HepG2 (cell line): ENCODE results near the gene ELOVL2. TPM values are rescaled to one million over a fixed set of nuclear protein-coding genes. Genes with fewer than 3 reads are reported as not detected.

ENCODE experiments used
- ATAC-seq: fragments of 200-7000 bp; cut with Tn5 transposase; 3 replicates; pipeline ENCODE4 v1.9.1; 2020; ENCODE audit warnings: mild to moderate bottlenecking, moderate library complexity
- BruUV-seq: library from RNA; stranded (reverse); fragments of 400-500 nt; replicated peaks from 2 replicates; lab custom pipeline; 2021; lab: Mats Ljungman, UMichigan
- CTCF ChIA-PET: fragments of 300-600 bp; formaldehyde crosslinking; extraction: SDS; loops from one replicate; lab custom pipeline; 2021; ENCODE audit warnings: low total read pairs, inconsistent platforms, low intra/inter-chr PET ratio; lab: Yijun Ruan, JAX
- POLR2A ChIA-PET: fragments of 350-600 bp; sonication (Branson Sonifier 250); formaldehyde crosslinking; loops from one replicate; lab custom pipeline; 2020; ENCODE audit warnings: antibody characterized with exemption, inconsistent platforms; lab: Yijun Ruan, JAX
- DNase-seq: peaks from one replicate; pipeline ENCODE4 v3.0.0-alpha.2; 2015; ENCODE audit warnings: low spot score
- FAIRE-seq: peaks from 3 replicates; lab custom pipeline; 2011; peaks lifted over from hg19 to GRCh38; lab: Jason Lieb, UNC
- H2AFZ ChIP-seq: one replicate; pipeline ENCODE4 v1.6.1; 2011; ENCODE audit warnings: low read length, inconsistent platforms
- H3K27ac ChIP-seq: fragments of 300-600 bp; 3 replicates; pipeline ENCODE4 v1.8.0; 2011; ENCODE audit warnings: mixed run types, mild to moderate bottlenecking, mixed read lengths, low read length, inconsistent platforms; ENCODE audit not compliant: insufficient read depth; ENCODE audit errors: extremely low read length
- H3K27me3 ChIP-seq, 2 experiments: fragments of 200-600 bp in 1 of 2; 2 replicates in 1 of 2; 3 replicates in 1 of 2; pipeline versions ENCODE4 v1.6.0 to v1.8.0; 2011; ENCODE audit warnings: low read length in 2 of 2, mild to moderate bottlenecking in 2 of 2, moderate library complexity in 2 of 2, inconsistent platforms in 1 of 2; ENCODE audit not compliant: insufficient read depth in 2 of 2, control insufficient read depth in 1 of 2
- H3K36me3 ChIP-seq, 2 experiments: fragments of 200-600 bp in 1 of 2; replicated peaks in 1 of 2; 2 replicates in 1 of 2; 3 replicates in 1 of 2; pipeline versions ENCODE4 v1.5.1 to v1.8.0; 2011; ENCODE audit warnings: low read length in 2 of 2, inconsistent platforms in 1 of 2; ENCODE audit not compliant: insufficient read depth in 2 of 2, control insufficient read depth in 1 of 2
- H3K4me1 ChIP-seq: 2 replicates; pipeline ENCODE4 v1.5.1; 2012; ENCODE audit warnings: low read length, inconsistent platforms; ENCODE audit not compliant: insufficient read depth
- H3K4me2 ChIP-seq: 2 replicates; pipeline ENCODE4 v1.6.0; 2011; ENCODE audit warnings: low read depth, low read length, inconsistent platforms
- H3K4me3 ChIP-seq, 3 experiments: fragments of 200-600 bp in 1 of 3; sonication (generic), shearing (Covaris generic) in 1 of 3; replicated peaks in 1 of 3; 2 replicates each; pipeline ENCODE4 v1.5.1; 2011 to 2016; ENCODE audit warnings: low read length in 3 of 3, inconsistent platforms in 2 of 3, low read depth in 2 of 3, mild to moderate bottlenecking in 2 of 3, control low read depth in 1 of 3, mixed read lengths in 1 of 3; ENCODE audit not compliant: insufficient read depth in 1 of 3
- H3K79me2 ChIP-seq: one replicate; pipeline ENCODE4 v1.6.1; 2011; ENCODE audit warnings: low read length, inconsistent platforms; ENCODE audit not compliant: insufficient read depth
- H3K9ac ChIP-seq: 2 replicates; pipeline ENCODE4 v1.6.0; 2011; ENCODE audit warnings: mild to moderate bottlenecking, low read depth, low read length, inconsistent platforms; ENCODE audit not compliant: insufficient read depth
- H3K9me3 ChIP-seq: 2 replicates; pipeline ENCODE4 v1.5.1; 2012; ENCODE audit warnings: mild to moderate bottlenecking, low read length
- H4K20me1 ChIP-seq: 2 replicates; pipeline ENCODE4 v1.6.0; 2011; ENCODE audit warnings: inconsistent platforms, mild to moderate bottlenecking, low read length, moderate library complexity; ENCODE audit not compliant: insufficient read depth
- BRCA1 ChIP-seq: sonication (generic); formaldehyde crosslinking; IDR thresholded peaks from 2 replicates; pipeline ENCODE4 v1.4.0; 2020; ENCODE audit warnings: missing genetic modification reagents
- ELF3 ChIP-seq: IDR thresholded peaks from 2 replicates; pipeline ENCODE4 v1.6.1; 2016; ENCODE audit warnings: missing genetic modification reagents, missing compliant biosample characterization
- FOSL2 ChIP-seq: sonication (generic); formaldehyde crosslinking; IDR thresholded peaks from 2 replicates; pipeline ENCODE4 v1.4.0; 2020; ENCODE audit warnings: missing genetic modification reagents
- GATAD2A ChIP-seq: IDR thresholded peaks from 2 replicates; pipeline ENCODE4 v1.6.1; 2016
- JUND ChIP-seq: sonication (generic); formaldehyde crosslinking; IDR thresholded peaks from 2 replicates; pipeline ENCODE4 v1.8.0; 2022; ENCODE audit warnings: mild to moderate bottlenecking, missing genetic modification reagents
- KLF12 ChIP-seq: sonication (generic); formaldehyde crosslinking; IDR thresholded peaks from 2 replicates; pipeline ENCODE4 v1.4.0; 2020; ENCODE audit warnings: missing genetic modification reagents, borderline replicate concordance
- KLF6 ChIP-seq: IDR thresholded peaks from 2 replicates; pipeline ENCODE4 v1.8.0; 2016; ENCODE audit warnings: missing biosample characterization, missing genetic modification reagents
- RELA ChIP-seq: sonication (generic); formaldehyde crosslinking; IDR thresholded peaks from 2 replicates; pipeline ENCODE4 v1.4.0; 2020; ENCODE audit warnings: missing genetic modification reagents
- TBX2 ChIP-seq: sonication (generic); formaldehyde crosslinking; IDR thresholded peaks from 2 replicates; pipeline ENCODE4 v1.5.0; 2020; ENCODE audit warnings: missing genetic modification reagents, mild to moderate bottlenecking, borderline replicate concordance
- WGBS: methylation state at CpG from one replicate; pipeline ENCODE4 v1.1.6; 2017; ENCODE audit warnings: low lambda C conversion rate; 5-methylcytosine and 5-hydroxymethylcytosine counted together
- in situ Hi-C: cut with HindIII; loops from 2 replicates; pipeline ENCODE4 v1.10.0; 2017; ENCODE audit warnings: low pct_unique_long_range_greater_than_20kb; ENCODE audit not compliant: extremely low pct_ligation_motif_present
- intact Hi-C: fragments of 100-400 bp; cut with micrococcal nuclease; formaldehyde crosslinking; loops from one replicate; pipeline ENCODE4 v1.10.0; 2022; ENCODE audit not compliant: unreplicated experiment
- polyA plus RNA-seq, 8 experiments: library from polyadenylated mRNA; depleted of rRNA in 3 of 8; stranded (reverse) in 7 of 8; unstranded in 1 of 8; fragments of >200 nt; fragmentation: Illumina TruSeq in 4 of 8; extraction: Trizol in 4 of 8; gene quantifications; 2 replicates each; pipeline versions ENCODE4 v1.2.1 to v1.2.3, GENCODE V29; 2011 to 2016; ENCODE audit warnings: low read depth in 4 of 8, missing spikeins in 1 of 8, mixed read lengths in 1 of 8; ENCODE audit not compliant: insufficient read depth in 1 of 8
- total RNA-seq, 5 experiments: library from RNA; depleted of rRNA; stranded (reverse); fragments of >200 nt; fragmentation: Illumina TruSeq; extraction: Trizol; gene quantifications; 2 replicates each; pipeline ENCODE4 v1.2.3, GENCODE V29; 2016; ENCODE audit warnings: low read depth in 1 of 5
- TF ChIP-seq, protein P1 (sequence below): sonication (generic); formaldehyde crosslinking; IDR thresholded peaks from 2 replicates; pipeline ENCODE4 v1.4.0; 2020; ENCODE audit warnings: low read depth, missing genetic modification reagents
- TF ChIP-seq, protein P2 (sequence below), 2 experiments: sonication (generic) in 1 of 2; formaldehyde crosslinking in 1 of 2; IDR thresholded peaks; 2 replicates each; pipeline versions ENCODE4 v1.6.1 to v1.9.0; 2014 to 2022; ENCODE audit warnings: antibody characterized with exemption in 1 of 2, borderline replicate concordance in 1 of 2, inconsistent platforms in 1 of 2, low read depth in 1 of 2, missing genetic modification reagents in 1 of 2

The ELOVL2 gene
- total and polyA plus RNA-seq, 2 of the 13 experiments (the other 11 are each of a cell fraction or from before 2014, with no cell fraction given), result 43.6 to 65.4 TPM

DNA sequence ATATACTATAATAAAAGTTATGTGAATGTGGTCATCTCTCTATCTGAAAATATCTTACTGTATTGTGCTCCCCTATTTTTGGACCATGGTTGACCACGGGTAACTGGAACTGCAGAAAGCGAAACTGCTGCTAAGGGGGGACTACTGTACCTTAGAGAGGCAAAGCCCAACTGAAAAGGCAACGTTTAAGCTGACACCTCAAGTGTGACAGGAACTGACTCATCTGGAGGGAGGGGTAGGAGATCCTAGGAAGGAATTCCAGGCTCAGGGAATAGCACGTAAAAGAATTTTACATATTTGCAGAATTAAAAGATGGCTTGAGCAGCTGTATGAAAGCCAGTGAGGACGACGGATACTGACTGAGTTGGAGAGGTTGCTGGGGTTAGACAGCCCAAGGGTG, 34.8 kb downstream of the ELOVL2 start (continued):
- TF ChIP-seq TBX2 (CRISPR knock-in tag) (peak; percentile 72), GATAD2A (CRISPR knock-in tag) (0 out of 2 replicates have a peak, but pooled peaks have one; percentile 17), JUND (CRISPR knock-in tag) (0 out of 2 replicates have a peak, but pooled peaks have one; percentile 18), FOSL2 (CRISPR knock-in tag) (peak; percentile 93), ELF3 (CRISPR knock-in tag) (0 out of 2 replicates have a peak, but pooled peaks have one; percentile 11)
- TF ChIP-seq, protein P1, sequence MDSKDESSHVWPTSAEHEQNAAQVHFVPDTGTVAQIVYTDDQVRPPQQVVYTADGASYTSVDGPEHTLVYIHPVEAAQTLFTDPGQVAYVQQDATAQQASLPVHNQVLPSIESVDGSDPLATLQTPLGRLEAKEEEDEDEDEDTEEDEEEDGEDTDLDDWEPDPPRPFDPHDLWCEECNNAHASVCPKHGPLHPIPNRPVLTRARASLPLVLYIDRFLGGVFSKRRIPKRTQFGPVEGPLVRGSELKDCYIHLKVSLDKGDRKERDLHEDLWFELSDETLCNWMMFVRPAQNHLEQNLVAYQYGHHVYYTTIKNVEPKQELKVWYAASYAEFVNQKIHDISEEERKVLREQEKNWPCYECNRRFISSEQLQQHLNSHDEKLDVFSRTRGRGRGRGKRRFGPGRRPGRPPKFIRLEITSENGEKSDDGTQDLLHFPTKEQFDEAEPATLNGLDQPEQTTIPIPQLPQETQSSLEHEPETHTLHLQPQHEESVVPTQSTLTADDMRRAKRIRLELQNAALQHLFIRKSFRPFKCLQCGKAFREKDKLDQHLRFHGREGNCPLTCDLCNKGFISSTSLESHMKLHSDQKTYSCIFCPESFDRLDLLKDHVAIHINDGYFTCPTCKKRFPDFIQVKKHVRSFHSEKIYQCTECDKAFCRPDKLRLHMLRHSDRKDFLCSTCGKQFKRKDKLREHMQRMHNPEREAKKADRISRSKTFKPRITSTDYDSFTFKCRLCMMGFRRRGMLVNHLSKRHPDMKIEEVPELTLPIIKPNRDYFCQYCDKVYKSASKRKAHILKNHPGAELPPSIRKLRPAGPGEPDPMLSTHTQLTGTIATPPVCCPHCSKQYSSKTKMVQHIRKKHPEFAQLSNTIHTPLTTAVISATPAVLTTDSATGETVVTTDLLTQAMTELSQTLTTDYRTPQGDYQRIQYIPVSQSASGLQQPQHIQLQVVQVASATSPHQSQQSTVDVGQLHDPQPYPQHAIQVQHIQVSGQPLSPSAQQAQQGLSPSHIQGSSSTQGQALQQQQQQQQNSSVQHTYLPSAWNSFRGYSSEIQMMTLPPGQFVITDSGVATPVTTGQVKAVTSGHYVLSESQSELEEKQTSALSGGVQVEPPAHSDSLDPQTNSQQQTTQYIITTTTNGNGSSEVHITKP (CRISPR knock-in tag), result peak; percentile 23; the same call in 1 of the 2 replicates

- H3K4me3 ChIP-seq, result peak overlapping the region in 1 of 3 experiments; percentile 37; a peak in 1 of 6 replicates
- TF ChIP-seq BRCA1 (no peak), RELA (CRISPR knock-in tag) (no peak), KLF6 (0 out of 2 replicates have a peak, but pooled peaks have one; percentile 24), KLF12 (0 out of 2 replicates have a peak, but pooled peaks have one; percentile 5)
- TF ChIP-seq, protein P2, sequence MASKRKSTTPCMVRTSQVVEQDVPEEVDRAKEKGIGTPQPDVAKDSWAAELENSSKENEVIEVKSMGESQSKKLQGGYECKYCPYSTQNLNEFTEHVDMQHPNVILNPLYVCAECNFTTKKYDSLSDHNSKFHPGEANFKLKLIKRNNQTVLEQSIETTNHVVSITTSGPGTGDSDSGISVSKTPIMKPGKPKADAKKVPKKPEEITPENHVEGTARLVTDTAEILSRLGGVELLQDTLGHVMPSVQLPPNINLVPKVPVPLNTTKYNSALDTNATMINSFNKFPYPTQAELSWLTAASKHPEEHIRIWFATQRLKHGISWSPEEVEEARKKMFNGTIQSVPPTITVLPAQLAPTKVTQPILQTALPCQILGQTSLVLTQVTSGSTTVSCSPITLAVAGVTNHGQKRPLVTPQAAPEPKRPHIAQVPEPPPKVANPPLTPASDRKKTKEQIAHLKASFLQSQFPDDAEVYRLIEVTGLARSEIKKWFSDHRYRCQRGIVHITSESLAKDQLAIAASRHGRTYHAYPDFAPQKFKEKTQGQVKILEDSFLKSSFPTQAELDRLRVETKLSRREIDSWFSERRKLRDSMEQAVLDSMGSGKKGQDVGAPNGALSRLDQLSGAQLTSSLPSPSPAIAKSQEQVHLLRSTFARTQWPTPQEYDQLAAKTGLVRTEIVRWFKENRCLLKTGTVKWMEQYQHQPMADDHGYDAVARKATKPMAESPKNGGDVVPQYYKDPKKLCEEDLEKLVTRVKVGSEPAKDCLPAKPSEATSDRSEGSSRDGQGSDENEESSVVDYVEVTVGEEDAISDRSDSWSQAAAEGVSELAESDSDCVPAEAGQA (IDR thresholded peaks at IDR 0.05; ENCODE audit: low read depth), result no peak
- TF ChIP-seq, protein P2 (CRISPR knock-in tag; IDR thresholded peaks at IDR 0.05; ENCODE audit: borderline replicate concordance), result 0 out of 2 replicates have a peak, but pooled peaks have one; percentile 41
- TF ChIP-seq, all 625 proteins: peak for 3
- H3K4me1 ChIP-seq, result peaks cover 97% of the 10 kb centered on the region
- ChIA-PET POLR2A (interaction anchor here (0.8 to 2.6 kb wide), 7 partner anchors 9 to 85 kb away, joined by 3 to 20 read pairs (median 9); partner anchors contain the start of genes ELOVL2 and SMIM13), CTCF (interaction anchor here (2.1 kb wide), 1 partner anchor 36 kb away, joined by 7 read pairs; the partner anchor contains the start of gene ELOVL2)
- FAIRE-seq (no peak), DNase-seq (no peak), ATAC-seq (no peak)
- no peaks in the 10 kb centered on the region for H3K9me3 ChIP-seq
- H3K79me2 ChIP-seq, result peaks cover 15% of the 10 kb centered on the region
- in situ Hi-C loops (no loop called here), intact Hi-C loops (no loop called here)
- peak overlapping the region; percentile 67 for H3K27ac ChIP-seq
- no TSS peak for BruUV-seq
- peaks cover 0 to 6% of the 10 kb centered on the region in 2 experiments; a peak in 3 of 5 replicates for H3K36me3 ChIP-seq
- peak overlapping the region; percentile 22; the same call in 1 of the 2 replicates for H3K9ac ChIP-seq
- H4K20me1 ChIP-seq, result no peaks in the 10 kb centered on the region
- no peak overlapping the region for H2AFZ ChIP-seq
- no peaks in the 10 kb centered on the region for H3K27me3 ChIP-seq
- WGBS, result 78% methylated on average over 1 of the region's 1 CpG
- H3K4me2 ChIP-seq, result peak overlapping the region; percentile 64
Observed at GRCh38 chr6:11008821-11009220, 35.3 kb downstream of the ELOVL2 start.
